HG03565 (cell line): ENCODE data around the gene RAP1A.
"Not testable (repeated sequence)": the region's sequence is repeated elsewhere in the genome, so short reads cannot be mapped to it uniquely, and the experiment has no call there.

ENCODE experiments used
- ATAC-seq: cut with Tn5 transposase; IDR thresholded peaks from one replicate; pipeline ENCODE4 v1.9.1; 2021; ENCODE audit warnings: mild to moderate bottlenecking, moderate library complexity; ENCODE audit not compliant: unreplicated experiment

The RAP1A gene

DNA sequence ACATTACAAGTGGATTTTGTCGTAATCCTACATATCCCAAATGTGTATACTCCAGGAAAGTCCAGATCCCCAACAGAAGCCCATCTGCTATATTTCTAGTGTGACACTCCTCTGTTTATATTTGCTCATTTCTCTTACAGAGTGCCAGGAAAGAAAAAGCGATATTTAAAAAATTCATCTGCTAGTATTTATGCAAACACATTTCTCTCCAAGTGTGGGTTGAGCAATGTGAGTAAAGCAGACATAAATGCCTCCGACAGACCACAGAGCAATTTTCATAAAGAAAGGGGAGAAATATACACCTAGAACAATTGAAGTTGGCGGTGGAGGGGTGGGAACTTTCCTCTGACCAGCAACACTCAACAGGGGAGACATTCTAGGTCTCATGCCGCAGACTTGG, 22.2 kb upstream of the RAP1A start:
- no peak for ATAC-seq

- ATAC-seq, result no peak
These were observed 21.0 kb upstream of the RAP1A start for GRCh38 chr1:111598544-111598943.

GRCh38 chr1:111599781-111600693, 19.6 kb upstream of the RAP1A start:
- ATAC-seq, result no peak

DNA sequence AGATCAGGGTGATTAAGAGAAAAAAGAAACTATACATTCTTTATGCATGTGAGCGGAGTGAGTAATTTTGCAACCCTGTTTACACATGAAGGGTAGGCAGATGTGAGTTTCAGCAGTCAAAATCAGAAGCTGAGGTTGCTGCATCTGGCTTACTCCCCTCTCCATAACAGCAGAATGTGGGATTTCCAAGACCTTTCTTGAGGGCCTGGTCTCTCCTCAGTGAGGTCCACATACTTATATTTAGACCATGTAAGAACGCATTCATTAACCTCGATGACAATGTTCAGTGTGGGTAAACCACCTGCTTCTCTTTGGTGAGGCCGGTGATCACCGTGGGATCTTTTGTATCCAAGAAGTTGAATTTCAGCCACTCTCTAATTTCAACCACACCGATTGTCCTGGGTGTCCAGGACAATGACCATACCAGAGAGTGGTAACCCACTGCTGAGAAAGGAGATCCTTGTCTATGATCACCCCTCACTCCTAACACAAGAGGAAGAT, 18.7 kb upstream of the RAP1A start:
- ATAC-seq, result peak; percentile 47

DNA sequence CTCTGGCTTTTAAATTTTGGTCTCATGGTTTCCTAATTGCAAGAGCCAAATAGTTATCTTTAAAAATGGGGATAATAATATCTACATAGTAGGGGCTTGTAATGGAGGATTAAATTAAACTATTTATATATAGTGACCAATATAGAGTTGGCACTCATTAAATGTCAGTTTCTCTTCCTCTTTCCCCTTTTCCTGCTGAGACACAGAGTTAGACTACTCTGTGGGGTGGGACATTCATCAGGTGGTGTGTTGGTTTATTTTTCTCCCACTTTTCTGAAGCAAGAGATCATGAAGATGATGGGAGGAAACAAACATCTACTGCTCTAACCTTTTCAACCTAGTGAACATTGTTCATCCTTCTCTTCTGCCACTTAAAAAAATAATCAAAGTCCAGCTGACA, 17.3 kb upstream of the RAP1A start:
- ATAC-seq, result no peak

DNA sequence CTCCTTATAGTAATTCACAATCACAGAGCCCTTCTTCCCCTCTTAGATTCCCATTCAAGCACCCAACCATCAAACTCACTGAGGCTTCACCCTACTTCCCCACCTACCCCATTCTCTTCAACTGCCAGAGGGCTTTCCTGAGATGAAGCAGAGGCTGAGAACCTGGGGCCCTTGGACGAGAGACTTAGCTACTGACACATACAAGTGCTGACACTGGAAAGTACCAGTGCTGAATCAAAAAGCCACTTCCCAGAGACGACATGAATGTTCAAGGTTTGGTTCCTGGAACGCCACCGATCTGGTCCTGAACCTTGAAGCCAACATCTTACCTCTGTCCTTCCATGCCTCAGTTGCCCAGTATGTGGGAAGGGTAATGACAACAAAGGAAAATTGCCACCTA, 16.6 kb upstream of the RAP1A start:
- ATAC-seq, result no peak

DNA sequence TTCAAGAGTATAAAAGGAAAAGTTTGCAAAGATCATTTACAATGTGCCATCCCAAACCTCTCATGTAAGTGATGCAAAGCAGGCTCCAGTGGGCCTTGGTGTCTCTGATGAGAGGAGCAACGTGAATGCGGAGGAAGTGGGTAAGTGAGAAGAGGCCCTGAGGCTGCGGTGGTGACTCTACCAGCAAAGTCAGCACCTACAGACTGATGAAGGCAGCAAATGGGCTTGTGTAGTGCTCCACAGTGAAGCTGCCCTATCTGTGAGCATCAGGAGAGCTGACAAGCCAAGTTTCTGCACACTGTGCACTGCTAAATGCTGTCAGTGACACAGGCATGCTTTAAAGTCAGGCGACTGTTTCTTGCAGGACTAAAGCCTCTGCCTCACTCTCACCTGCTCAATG, 15.6 kb upstream of the RAP1A start:
- peak; percentile 27 for ATAC-seq

GRCh38 chr1:111604931-111605330, 14.7 kb upstream of the RAP1A start:
- ATAC-seq, result no peak

- no peak for ATAC-seq
These were observed 14.0 kb upstream of the RAP1A start for GRCh38 chr1:111605576-111605975.

- not testable (repeated sequence) for ATAC-seq
These were observed 13.0 kb upstream of the RAP1A start for GRCh38 chr1:111606457-111607215.

- ATAC-seq, result not testable (repeated sequence)
These were observed 11.1 kb upstream of the RAP1A start for GRCh38 chr1:111608528-111608927.

DNA sequence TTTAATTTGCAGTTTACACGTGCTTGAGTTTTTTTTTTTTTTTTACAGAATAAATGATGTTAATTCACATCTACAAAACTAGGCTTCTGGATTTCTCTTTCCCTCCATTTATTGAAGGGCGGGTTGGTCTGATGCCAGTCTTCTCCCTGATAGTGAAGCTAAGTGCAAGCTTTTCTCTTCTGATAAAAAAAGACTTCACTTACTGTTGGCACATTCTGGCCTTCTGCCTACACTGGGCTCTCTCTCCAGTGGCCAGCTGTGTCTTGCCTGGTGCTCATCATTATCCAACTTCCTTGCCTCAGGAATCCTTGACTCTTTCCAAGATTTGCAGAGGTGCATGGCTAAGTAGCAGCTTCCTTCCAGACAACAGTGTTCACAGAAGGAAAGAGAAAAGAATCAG, 7.6 kb upstream of the RAP1A start:
- no peak for ATAC-seq

DNA sequence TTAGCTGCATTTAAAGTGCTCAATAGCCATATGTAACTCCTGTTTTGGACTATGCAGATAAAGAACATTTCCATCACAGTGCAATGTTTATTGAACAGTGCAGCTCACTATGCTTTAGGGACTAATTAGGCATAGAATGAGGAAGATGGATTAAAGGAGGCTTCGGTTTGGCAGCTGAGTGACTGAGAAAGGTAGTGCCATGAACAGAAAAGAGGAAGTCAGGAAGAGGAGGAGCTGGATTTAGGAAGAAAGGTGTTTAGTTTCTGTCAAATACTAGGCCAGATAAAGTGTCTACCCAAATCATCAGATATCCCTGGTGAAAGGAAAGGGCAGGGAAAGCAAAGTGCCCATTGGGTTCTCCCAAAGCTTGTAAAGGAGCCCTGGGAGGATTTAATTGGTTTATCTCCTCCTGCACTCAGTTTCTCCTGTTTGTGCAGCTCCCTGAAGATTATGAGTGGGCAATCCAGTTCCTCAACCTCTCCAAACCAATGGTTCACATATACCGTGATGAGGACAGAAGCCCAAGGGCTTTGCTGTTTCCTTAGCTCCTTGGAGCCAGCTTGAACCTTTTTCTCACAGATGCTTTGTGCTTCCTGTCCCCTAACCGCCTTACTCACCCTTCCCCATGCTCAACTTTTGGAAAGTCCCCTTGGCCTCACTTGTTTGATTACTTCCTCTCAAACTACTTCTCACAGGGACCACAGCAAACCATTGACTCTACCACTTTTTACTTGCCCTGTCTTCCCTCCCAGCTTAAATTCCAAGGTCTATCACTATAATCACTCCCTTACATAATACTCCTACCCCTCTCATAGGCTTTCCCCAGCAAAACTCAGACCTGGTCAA, 3.5 kb upstream of the RAP1A start:
- peak; percentile 36 for ATAC-seq

GRCh38 chr1:111618081-111618480, 1.5 kb upstream of the RAP1A start:
- ATAC-seq, result no peak

DNA sequence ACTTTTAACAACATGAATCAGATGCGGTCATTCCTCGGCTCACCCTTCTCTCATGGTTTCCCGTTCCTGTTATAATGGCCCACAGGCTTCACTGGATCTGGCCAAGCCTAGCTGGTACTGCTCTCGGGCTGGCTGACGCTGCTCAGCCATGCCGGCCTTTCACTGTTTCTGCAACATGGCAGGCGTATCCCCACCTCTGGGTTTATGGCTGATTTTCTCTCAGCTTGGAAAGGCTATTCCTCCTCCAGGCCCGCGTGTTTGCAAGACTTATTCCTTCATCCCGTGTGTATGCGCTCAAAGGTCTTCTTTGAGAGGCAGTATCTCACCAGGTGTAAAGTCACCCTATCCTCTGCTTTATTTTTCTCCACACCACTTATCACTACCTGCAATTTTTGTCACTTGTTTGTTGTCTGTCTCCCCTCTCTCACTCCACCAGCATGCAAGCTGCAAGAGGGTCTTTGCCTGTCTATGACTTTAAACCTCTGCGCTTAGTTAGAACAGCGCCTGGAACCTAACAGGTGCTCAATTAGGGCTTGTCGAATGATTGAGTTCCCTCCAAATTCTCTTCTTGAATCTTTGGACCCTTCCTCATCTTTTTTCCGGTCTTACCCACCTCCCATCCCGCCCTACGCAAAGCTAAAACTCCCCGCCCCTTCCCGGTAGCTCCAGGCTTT, 491 bp upstream of the RAP1A start:
- no peak for ATAC-seq

DNA sequence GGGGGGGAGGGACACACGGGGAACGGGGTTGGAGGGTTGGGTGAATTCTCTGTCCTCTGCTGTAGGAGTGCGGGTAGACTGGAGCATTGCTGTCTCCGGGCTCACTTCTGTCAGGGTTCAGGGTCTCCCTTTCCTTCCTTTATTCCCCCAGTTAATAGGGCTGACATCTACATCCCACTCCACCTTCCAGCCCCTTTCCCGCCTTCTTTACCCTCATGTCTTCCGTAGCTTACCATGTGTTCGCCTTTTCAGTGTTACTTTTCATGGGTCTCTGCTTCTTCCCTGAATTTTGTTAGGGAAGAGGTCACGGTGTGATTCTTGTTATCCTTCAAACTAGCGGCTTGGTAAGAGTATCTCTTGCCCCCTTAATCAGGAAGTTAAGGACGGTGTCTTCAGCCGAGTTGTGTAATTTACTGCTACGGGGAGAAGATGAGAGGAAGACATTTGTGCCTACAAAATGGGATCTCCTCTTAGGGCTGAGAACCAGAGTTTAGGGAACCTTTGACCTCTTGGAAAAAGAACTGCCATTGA, 917 bp downstream of the RAP1A start:
- no peak for ATAC-seq

GRCh38 chr1:111621050-111621449, 1.5 kb downstream of the RAP1A start:
- ATAC-seq, result no peak

DNA sequence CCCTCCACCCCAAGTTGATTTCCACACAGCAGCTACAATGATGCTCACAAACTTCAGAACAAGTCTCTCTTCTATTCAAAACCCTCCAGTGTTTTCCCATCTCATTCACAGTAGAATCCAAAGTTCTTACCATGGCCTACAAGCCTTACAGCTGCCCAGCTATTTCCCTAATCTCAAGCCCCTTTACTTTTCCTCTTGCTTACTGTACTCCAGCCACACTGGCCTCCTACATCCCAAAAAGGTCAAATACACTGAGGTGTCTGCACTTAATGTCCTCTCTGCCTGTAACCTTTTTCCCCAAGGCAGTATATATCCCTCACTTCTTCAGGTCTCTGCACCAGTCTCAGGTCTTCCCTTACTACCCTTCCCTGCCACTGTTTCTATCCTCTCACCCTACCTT, 2.6 kb downstream of the RAP1A start:
- ATAC-seq, result no peak

DNA sequence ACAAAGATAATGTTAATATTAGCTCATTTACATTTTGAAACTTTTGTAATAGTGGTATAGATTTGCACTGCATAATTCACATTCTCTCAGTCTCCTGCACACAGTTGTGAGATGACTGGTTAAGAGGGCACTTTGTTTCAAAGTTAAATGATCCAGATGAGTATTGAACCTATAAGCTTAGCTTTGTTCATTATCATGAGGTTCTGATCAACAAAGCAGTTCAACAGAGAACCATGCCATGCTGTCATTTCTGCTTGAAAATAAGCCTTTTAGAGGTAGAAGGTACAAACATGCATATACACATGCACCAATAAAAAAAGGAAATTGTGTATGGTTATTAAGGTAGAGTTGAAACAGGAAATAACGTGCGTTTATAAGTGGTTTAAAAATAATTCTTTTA, 4.8 kb downstream of the RAP1A start:
- no peak for ATAC-seq

DNA sequence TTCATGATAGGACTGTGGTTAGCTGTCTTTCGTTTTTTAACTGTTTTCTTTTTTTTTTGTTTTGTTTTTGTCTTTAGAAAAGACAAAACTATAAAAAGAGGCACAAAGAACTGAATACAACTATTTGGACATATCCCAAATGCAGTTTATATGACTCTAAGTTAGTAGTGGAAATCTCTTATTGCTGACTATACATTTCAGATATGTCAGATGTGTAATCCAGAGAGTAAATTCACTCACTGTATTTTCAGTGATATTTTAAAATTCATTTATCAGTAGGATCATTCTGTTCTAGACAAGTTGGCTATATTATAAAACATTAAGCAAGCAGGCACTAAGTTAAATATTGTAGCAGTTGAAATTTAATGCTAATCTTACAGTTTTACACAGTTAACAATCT, 5.7 kb downstream of the RAP1A start:
- no peak for ATAC-seq
